GM12801 (cell line): ENCODE results near the gene TSPAN32.

ENCODE experiments used
- CTCF ChIP-seq: IDR thresholded peaks from one replicate; pipeline ENCODE4 v1.5.1; 2011; ENCODE audit warnings: control low read depth; ENCODE audit not compliant: insufficient read length; ENCODE audit errors: extremely low read depth

TSPAN32 gene

GRCh38 chr11:2294926-2295290 is 6.9 kb upstream of the TSPAN32 start:
- TF ChIP-seq CTCF = no peak

DNA sequence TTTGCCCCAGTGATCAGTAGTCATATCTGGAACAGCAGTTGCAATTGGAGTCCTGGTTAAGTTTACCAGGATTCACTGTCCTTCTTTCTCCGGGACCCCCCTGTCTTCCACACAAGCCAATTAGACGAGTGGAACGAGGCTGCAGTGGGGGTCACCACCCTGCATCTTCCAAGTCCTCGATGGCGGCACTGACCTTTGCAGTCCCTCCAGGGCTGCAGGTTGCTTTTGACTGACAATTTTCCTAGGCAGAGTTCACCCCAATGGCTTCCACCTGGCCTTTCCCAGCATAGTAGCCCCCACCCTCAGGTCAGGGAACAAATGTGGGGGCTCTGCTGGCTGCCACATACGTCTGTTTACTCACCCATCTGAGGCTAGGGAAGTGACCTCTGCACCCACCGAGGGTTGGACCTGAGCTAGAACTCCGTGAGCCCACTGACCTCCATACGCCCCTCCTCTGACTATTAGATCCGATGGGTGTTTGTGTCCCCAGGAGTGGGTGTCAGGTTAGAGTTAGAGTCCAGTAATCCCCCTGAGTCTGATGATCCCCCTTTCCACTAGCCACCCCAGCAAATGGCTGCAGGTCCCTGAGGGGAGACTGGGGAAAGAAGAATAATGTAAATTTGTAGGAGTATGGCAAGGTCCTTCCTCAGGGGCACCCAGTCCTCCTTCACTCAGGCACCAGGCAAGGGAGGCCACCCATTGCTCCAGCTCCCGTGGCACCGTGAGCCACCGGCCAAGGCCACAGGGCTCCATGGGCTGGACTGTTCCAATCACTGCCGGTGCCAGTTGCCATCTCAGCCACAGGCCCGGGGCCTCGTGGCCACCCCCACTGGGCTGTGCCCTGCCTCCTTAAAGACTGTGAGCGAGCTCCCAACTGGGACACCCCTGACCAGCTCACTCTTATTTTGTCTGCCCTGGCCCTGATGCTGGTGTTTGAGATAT is 5.6 kb upstream of the TSPAN32 start:
- TF ChIP-seq CTCF = no peak

DNA sequence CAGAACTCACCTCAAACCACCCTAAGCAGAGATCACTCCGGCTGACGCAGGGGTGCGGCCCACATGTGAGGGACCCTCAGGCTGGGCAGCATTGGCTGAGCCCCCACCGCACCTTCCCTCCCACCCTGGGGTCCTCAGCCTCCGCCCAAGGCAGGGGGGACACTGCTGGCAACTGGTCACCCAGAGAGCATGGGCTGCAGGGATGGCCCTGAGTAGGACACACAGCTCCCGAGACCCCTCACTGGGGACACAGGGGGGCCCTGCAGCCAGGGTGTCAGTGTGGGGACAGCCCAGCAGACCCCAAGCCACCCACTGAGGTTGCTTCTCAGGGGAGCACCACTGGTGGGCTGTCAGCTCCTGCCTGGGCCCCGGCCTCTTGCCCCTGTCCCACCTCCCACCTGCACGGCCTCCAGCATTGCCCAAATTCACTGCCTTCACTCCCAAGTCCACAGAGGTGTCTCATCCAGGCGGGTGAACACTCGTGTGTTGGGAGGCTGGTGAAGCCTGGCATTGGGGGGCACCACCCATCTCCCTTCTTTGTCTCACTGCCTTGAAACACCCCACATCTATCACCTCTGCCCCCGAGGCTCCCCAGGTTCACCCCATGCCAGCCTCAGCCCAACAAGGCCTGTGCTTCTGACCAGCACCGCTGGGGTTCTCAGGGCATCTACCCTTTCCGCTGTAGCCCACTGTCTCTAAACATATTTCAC is 4.7 kb upstream of the TSPAN32 start:
- no peak for TF ChIP-seq CTCF

DNA sequence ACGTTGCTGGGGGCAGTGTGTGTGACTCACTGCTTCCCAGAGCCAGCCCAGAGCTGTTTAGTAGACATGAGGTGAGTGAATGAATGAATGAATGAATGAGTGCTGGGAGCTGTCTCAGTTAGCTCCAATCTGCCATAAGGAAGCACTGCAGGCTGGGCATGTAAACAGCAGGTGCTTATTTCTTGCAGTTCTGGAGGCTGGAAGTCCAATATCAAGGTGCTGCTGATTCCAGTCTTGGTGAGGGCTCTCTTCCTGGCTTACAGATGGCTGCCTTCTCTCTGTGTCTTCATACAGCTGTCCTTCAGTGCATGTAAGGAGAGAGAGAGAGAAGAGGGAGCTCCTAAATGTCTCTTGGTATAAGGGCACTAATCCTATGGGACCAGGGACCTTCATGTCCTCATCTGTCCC is 4.2 kb upstream of the TSPAN32 start:
- no peak for TF ChIP-seq CTCF

DNA sequence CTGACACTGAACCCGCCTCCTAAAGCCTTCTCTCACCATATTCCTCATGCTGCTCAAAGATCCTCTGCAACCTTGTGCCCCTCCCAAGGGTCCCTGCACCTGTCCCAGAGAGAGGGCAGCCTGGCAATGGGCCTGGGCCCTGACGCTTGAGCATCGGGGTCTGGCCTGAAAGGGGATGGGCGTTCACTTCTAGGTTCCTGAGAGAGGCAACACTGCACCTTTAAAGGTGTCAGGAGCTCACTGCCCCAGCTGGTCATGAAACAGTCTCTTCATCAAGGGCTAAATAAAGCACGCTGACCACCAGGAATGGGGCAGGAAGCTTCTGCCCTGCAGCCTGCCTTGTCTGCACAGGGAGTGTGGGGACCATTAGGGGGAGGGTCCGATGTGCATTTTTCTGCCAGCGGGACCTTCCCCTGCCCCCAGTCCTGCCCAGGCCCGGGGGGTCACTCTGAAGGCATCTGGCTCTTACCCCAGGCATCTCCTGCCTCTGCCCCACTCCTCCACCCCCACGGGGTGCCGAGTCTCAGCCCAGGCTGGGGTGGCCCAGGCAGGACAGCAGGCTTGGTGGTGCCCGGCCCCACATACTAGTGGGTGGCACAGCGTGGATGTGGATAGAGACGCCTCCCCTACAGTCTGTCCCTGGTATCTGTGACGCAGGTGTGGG is 3.5 kb upstream of the TSPAN32 start:
- TF ChIP-seq CTCF = no peak

GRCh38 chr11:2298795-2299761 is 2.7 kb upstream of the TSPAN32 start:
- no peak for TF ChIP-seq CTCF
